ENCODE data around the gene SUCLG2. TPM values are rescaled to one million over a fixed set of nuclear protein-coding genes. Genes with fewer than 3 reads are reported as not detected.

The SUCLG2 gene
- total RNA-seq, 1 donor from 2014 or later, result 53.8 TPM

- TF ChIP-seq, protein P1, sequence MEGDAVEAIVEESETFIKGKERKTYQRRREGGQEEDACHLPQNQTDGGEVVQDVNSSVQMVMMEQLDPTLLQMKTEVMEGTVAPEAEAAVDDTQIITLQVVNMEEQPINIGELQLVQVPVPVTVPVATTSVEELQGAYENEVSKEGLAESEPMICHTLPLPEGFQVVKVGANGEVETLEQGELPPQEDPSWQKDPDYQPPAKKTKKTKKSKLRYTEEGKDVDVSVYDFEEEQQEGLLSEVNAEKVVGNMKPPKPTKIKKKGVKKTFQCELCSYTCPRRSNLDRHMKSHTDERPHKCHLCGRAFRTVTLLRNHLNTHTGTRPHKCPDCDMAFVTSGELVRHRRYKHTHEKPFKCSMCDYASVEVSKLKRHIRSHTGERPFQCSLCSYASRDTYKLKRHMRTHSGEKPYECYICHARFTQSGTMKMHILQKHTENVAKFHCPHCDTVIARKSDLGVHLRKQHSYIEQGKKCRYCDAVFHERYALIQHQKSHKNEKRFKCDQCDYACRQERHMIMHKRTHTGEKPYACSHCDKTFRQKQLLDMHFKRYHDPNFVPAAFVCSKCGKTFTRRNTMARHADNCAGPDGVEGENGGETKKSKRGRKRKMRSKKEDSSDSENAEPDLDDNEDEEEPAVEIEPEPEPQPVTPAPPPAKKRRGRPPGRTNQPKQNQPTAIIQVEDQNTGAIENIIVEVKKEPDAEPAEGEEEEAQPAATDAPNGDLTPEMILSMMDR (IDR thresholded peaks at IDR 0.05), result no peak
- intact Hi-C loops (cut with DNase I), result no loop called here
- ATAC-seq, result no peak
These were observed 90.4 kb downstream of the SUCLG2 start for GRCh38 chr3:67564008-67564407.

GRCh38 chr3:67561667-67562394 is 92.6 kb downstream of the SUCLG2 start:
- TF ChIP-seq, protein P1 (IDR thresholded peaks at IDR 0.05), result no peak
- H3K9me3 ChIP-seq, result no peaks in the 10 kb centered on the region
- H3K27ac ChIP-seq, result no peak overlapping the region
- ATAC-seq (no peak), DNase-seq (no peak)
- no peaks in the 10 kb centered on the region for H3K4me1 ChIP-seq
- no peak overlapping the region for H3K4me3 ChIP-seq
- intact Hi-C loops (cut with DNase I), result no loop called here
- peaks cover 5% of the 10 kb centered on the region for H3K36me3 ChIP-seq
- H3K27me3 ChIP-seq, result no peaks in the 10 kb centered on the region

More at GRCh38 chr3:67564008-67564407, 90.4 kb downstream of the SUCLG2 start:
- Histone ChIP-seq H3K27ac (no peak overlapping the region), H3K4me3 (no peak overlapping the region), H3K27me3 (no peaks in the 10 kb centered on the region), H3K9me3 (no peaks in the 10 kb centered on the region), H3K36me3 (peaks cover 5% of the 10 kb centered on the region), H3K4me1 (no peaks in the 10 kb centered on the region)
- no peak for DNase-seq

DNA sequence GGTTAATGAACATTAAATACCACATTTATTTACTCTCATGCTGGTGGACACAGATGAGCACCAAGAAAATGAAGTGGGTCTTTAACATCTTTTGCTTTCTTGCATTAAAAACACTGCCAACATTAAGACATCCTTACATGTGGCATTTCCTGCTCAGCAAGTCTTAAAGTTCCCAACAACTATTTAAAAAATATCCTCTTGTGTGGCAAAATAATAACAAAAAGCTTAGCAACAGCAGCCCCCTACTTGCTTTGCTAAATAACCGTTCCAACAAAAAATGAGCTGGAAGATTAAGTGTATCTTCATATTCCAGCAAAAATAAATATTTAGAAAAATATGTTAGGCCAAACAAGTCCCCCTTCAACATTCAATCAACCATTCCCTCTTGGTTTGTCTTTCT is 93.1 kb downstream of the SUCLG2 start:
- H3K9me3 ChIP-seq, result no peaks in the 10 kb centered on the region
- no peaks in the 10 kb centered on the region for H3K4me1 ChIP-seq
- no peak for ATAC-seq
- no peak overlapping the region for H3K4me3 ChIP-seq
- no peak overlapping the region for H3K27ac ChIP-seq
- no peaks in the 10 kb centered on the region for H3K27me3 ChIP-seq
- DNase-seq, result no peak
- peaks cover 5% of the 10 kb centered on the region for H3K36me3 ChIP-seq
- intact Hi-C loops (cut with DNase I), result no loop called here
- TF ChIP-seq, protein P1 (IDR thresholded peaks at IDR 0.05), result no peak

DNA sequence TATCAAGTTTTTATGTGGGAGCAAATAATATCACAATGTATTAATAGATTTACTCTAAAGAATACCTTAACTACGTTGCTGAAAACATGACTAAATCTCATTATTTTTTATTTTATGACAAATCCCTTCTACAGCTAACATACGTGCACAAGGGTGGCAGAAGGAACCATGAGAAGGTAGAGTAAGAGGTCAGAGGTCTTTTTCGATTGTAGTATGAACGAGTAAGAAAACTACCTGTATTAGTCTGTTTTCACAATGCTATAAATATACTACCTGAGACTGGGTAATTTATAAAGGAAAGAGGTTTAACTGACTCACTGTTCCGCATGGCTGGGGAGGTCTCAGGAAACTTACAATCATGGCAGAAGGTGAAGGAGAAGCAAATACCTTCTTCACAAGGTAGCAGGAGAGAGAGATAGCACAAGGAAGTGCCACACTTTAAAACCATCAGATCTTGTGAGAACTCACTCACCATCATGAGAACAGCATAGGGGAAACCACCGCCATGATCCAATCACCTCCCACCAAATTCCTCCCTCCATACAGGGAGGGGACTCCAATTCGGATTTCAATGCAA is 95.3 kb downstream of the SUCLG2 start:
- intact Hi-C loops (cut with DNase I), result no loop called here
- no peaks in the 10 kb centered on the region for H3K27me3 ChIP-seq
- no peaks in the 10 kb centered on the region for H3K9me3 ChIP-seq
- H3K4me1 ChIP-seq, result no peaks in the 10 kb centered on the region
- no peak overlapping the region for H3K4me3 ChIP-seq
- no peak for ATAC-seq
- H3K27ac ChIP-seq, result no peak overlapping the region
- DNase-seq, result no peak
- TF ChIP-seq, protein P1 (IDR thresholded peaks at IDR 0.05), result no peak
- peaks cover 5% of the 10 kb centered on the region for H3K36me3 ChIP-seq

GRCh38 chr3:67558426-67558825 is 96.0 kb downstream of the SUCLG2 start:
- Histone ChIP-seq H3K27ac (no peak overlapping the region), H3K36me3 (peaks cover 5% of the 10 kb centered on the region), H3K4me3 (no peak overlapping the region), H3K9me3 (no peaks in the 10 kb centered on the region), H3K4me1 (no peaks in the 10 kb centered on the region), H3K27me3 (no peaks in the 10 kb centered on the region)
- intact Hi-C loops (cut with DNase I), result no loop called here
- no peak for DNase-seq
- TF ChIP-seq, protein P1 (IDR thresholded peaks at IDR 0.05), result no peak
- no peak for ATAC-seq

Data from upper lobe of right lung (tissue), 1 donor.